ENCODE measurements around the gene MCIDAS. TPM values are rescaled to one million over a fixed set of nuclear protein-coding genes. Genes with fewer than 3 reads are reported as not detected.
A peak's percentile ranks its signal among the peaks of the same experiment; 100 is the strongest.

The MCIDAS gene
- total RNA-seq, 1 experiment from 2014 or later = 0.39 TPM

GRCh38 chr5:55177078-55177477 lies 50.0 kb downstream of the MCIDAS start:
- H3T11ph ChIP-seq (ENCODE audit: low read length) = no peak overlapping the region
- H3K79me2 ChIP-seq (ENCODE audit: insufficient read depth, low read length) = no peaks in the 10 kb centered on the region
- H2BK20ac ChIP-seq (ENCODE audit: low read depth, low read length, poor library complexity, severe bottlenecking) = no peak overlapping the region
- peaks cover 24 to 31% of the 10 kb centered on the region in 2 experiments for H3K4me1 Mint-ChIP-seq
- peak overlapping the region; percentile 87 for H3K4me2 ChIP-seq (ENCODE audit: insufficient read depth, insufficient read length, low read length)
- H3K9ac ChIP-seq (ENCODE audit: extremely low read depth, insufficient read length, low read length) = no peak overlapping the region
- no peak overlapping the region for H4K5ac ChIP-seq (ENCODE audit: insufficient read length, low read depth, low read length)
- H4K91ac ChIP-seq (ENCODE audit: insufficient read length, low read depth, low read length) = no peak overlapping the region
- H3K18ac ChIP-seq (ENCODE audit: insufficient read length, low read depth, low read length) = no peak overlapping the region
- no peaks in the 10 kb centered on the region for H3K36me3 Mint-ChIP-seq (ENCODE audit: insufficient read depth in 1 of 3, low read depth in 3 of 3)
- TF ChIP-seq CTCF (conservative IDR thresholded peaks at IDR 0.05) = no peak
- no peak overlapping the region for H3K23ac ChIP-seq (ENCODE audit: insufficient read length, low read depth, low read length)
- H2BK120ac ChIP-seq (ENCODE audit: low read depth, low read length, poor library complexity, severe bottlenecking) = no peak overlapping the region
- no peak overlapping the region for H3K56ac ChIP-seq (ENCODE audit: insufficient read length, low read depth, low read length)
- DNase-seq = no peak
- peaks cover 0 to 6% of the 10 kb centered on the region in 2 experiments; a peak in 2 of 5 replicates for H3K9me3 Mint-ChIP-seq
- no peak overlapping the region for H3K27ac ChIP-seq (ENCODE audit: insufficient read length, low read depth, low read length)
- H2AK5ac ChIP-seq (ENCODE audit: insufficient read length, low read length) = no peak overlapping the region
- no peak overlapping the region for H3K4ac ChIP-seq (ENCODE audit: low read depth, low read length)
- H3K27me3 ChIP-seq (ENCODE audit: insufficient read depth, low read length) = peaks cover 42% of the 10 kb centered on the region
- no peak overlapping the region for H3K27ac Mint-ChIP-seq
- H3K4me1 ChIP-seq (ENCODE audit: insufficient read depth, low read length) = no peaks in the 10 kb centered on the region
- no peak overlapping the region for H3K14ac ChIP-seq (ENCODE audit: insufficient read depth, low read length)
- H3K27me3 Mint-ChIP-seq (ENCODE audit: low read depth) = peaks cover 98% of the 10 kb centered on the region
- H3K23me2 ChIP-seq (ENCODE audit: insufficient read length, low read depth, low read length, poor library complexity, severe bottlenecking) = peaks cover 6% of the 10 kb centered on the region
- H3K4me3 Mint-ChIP-seq = peak overlapping the region; percentile 66 to 80
- WGBS (ENCODE audit: extremely low coverage, insufficient read length, low lambda C conversion rate) = no CpG with 5 or more reads among the region's 2 CpGs
- no peaks in the 10 kb centered on the region for H3K9me3 ChIP-seq (ENCODE audit: control insufficient read depth, low read depth, low read length)
- H2BK5ac ChIP-seq (ENCODE audit: insufficient read length, low read length) = no peak overlapping the region
- no peak overlapping the region for H4K8ac ChIP-seq (replicated peaks; ENCODE audit: insufficient read length, low read depth, low read length)
- no peak overlapping the region for H2AFZ ChIP-seq (ENCODE audit: low read length)
- H2BK12ac ChIP-seq (ENCODE audit: insufficient read length, low read depth, low read length) = no peak overlapping the region
- H2BK15ac ChIP-seq (ENCODE audit: low read depth, low read length) = no peak overlapping the region
- no peaks in the 10 kb centered on the region for H3K79me1 ChIP-seq (ENCODE audit: insufficient read depth, low read depth, low read length, poor library complexity, severe bottlenecking)
- no peaks in the 10 kb centered on the region for H4K20me1 ChIP-seq (ENCODE audit: control insufficient read depth, insufficient read depth, insufficient read length)
